ENCODE measurements around the gene SEPTIN7.
A peak's percentile ranks its signal among the peaks of the same experiment; 100 is the strongest.
"Not testable (repeated sequence)": the region's sequence is repeated elsewhere in the genome, so short reads cannot be mapped to it uniquely, and the experiment has no call there.

SEPTIN7 gene

DNA sequence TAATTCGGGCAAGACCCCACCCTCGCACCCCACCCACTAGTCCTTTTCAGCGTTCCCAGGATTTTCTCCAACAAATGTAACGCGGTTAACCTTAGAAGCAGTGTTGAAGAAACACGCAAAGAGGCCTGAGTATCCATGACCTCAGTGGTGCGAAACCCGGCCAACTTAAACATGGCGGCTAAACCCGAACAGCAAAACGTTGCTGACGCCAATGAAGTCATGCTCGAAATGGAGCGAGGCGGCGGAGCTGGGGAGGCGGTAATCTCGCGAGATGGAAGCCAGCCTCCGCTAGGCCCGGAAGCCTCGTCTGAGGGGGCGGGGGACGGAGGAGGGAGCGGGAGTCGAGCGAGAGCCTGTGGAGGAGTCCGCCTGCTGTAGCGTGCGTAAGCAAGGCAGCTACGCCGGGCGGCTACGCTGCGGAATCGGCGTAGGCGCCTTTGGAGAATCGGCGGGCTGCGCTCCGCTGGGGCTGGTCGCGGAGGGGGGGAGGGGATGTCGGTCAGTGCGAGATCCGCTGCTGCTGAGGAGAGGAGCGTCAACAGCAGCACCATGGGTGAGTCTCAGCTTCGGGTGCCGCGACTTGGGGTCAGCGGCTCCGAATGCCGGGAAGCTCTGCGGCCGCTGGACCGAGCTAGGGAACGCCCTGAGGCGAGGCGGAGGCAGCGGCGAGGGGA is at the start of gene SEPTIN7:
Gene SEPTIN7 (plus strand): TSS at position 340 of the 674 bp plus-strand sequence. CDS start 153 bp downstream, at position 493.
- DNase-seq, result peak; percentile 100

DNA sequence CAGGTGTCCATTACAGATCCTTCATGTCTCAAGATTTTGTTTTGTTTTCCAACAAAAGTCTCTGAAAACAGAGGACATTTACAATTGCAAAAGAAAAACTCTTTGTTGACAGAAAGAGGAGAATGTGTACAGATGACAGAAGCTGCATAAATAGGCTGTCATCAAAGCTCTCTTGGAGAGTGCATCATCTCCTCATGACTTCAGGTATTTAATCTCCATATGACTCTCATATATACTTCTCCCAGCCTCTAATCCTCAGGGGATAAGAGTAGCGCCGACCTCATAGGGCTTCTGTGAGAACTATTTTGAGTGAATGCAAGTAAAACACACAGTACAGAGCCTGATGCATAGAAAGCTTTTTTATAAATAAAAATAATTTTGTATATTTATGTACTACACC is 48.1 kb upstream of the SEPTIN7 start:
- no peak for DNase-seq

- DNase-seq, result peak; percentile 39
Observed at GRCh38 chr7:35753761-35754603, 46.9 kb upstream of the SEPTIN7 start.

DNA sequence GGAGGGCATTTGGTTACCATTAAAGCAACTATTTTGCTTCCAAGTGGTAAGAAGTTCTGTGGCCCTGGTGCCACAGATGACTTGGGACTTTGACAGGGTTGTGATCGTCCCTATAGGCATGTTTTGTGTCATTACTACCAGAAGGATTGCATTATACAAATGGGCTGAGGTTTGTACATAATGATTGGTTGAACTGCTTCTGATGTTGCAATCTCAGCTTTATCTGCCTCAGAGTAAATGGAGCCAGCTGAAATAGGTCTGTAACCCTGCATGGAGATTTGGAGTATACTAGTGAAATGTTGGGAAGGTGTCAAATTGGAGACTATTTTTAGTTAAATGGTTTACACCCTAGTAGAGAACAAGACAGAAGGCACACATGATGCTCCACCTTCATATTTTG is 46.1 kb upstream of the SEPTIN7 start:
- no peak for DNase-seq

- no peak for DNase-seq
Observed at GRCh38 chr7:35755711-35756110, 45.1 kb upstream of the SEPTIN7 start.

DNA sequence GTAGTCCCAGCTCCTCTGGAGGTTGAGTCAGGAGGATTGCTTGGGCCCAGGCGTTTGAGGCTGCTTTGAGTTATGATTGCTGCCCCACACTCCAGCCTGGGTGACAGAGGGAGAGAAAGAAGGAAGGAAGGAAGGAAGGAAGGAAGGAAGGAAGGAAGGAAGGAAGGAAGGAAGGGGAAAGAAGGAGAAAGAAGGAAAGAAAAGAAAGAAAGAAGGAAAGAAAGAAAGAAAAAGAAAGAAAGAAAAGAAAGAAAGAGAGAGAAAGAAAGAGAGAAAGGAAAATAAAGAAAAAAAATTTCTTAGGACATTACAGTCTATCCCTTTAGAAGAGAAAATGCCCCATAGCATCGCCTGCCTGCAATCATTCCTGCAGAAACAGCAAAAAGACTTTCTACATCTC is 44.4 kb upstream of the SEPTIN7 start:
- not testable (repeated sequence) for DNase-seq

DNA sequence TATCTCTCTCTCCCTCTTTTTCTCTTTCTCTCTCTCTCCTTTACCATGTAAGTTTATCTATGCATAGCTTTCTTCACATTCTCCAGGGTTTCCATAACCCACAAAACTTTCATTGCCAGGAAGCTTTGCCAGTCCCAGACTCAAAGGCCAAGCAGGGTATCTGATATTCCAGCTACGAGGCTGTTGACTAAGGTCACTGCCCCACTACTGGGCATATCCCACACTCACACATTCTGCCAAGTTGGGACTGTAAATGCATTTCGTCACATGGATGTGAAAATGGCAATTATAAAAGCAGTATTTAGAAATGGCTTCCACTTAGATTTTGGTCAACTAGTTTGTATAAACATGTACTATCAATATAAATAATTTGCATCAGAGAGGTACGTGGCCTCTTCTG is 43.3 kb upstream of the SEPTIN7 start:
- DNase-seq, result no peak

DNA sequence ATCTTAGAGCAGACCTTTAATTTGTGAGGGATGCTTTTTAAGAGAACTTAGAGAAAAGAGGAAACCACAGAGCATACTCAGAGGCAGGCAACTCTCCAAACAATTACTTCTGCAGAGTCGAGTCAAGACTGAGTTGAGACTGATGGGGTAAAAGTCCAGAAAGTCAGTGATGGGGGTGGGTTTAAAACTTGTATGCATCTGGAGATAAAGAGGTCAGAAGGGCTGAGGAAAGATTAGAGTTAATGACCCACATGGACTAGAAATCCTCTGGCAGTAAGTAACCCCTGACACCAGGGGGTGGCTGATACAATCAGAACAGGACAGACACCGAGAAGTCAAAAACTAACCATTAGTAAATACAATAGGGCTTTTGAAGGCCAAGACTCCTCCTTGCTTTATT is 42.4 kb upstream of the SEPTIN7 start:
- DNase-seq, result no peak

DNA sequence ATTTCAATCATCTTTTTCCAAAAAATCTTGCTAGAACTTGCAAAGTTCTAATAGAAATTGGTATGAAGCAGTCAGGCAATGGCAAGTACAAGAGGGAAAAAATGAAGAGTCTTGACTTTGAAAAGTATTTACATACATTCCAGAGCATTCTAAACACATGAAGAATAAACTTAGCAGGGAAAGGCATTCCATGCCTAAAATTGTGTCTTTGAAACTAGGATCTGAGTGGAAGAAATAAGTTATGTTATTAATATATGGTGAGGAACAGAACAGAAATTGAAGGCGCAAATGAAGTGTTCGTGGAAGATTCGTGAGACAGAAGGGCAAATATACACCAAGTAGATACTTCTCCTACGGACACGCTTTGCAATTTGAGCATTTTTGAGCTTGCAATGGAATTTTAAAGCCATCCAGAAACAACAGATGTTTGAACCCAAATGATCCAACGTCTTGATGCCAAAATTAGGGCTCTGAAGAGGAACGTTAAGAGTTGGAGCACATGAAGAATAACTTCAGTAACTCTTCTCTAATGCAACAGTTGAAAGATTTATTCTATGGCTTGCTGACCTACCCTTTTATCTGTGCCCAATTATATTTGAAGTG is 40.6 kb upstream of the SEPTIN7 start:
- DNase-seq, result no peak

GRCh38 chr7:35761871-35762677 is 38.8 kb upstream of the SEPTIN7 start:
- DNase-seq, result no peak

GRCh38 chr7:35762781-35763180 is 38.1 kb upstream of the SEPTIN7 start:
- no peak for DNase-seq

DNA sequence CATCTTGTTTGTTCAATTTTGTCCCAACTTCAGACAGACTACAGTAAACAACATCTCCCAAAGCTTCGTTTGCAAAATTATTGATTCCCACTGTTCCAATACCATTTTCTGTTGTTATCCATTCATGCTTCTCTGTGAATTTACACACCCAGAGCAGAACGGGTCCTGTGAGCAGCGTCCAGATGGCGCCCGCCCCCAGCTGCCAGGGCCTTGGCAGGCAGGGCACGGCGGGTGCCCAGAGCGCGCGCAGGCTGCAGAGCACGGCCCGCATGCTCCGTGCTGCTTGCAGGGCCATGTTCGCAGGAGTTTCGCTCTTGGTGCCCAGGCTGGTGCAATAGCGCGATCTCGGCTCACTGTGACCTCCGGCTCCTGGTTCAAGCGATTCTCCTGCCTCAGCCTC is 32.5 kb upstream of the SEPTIN7 start:
- DNase-seq, result no peak

DNA sequence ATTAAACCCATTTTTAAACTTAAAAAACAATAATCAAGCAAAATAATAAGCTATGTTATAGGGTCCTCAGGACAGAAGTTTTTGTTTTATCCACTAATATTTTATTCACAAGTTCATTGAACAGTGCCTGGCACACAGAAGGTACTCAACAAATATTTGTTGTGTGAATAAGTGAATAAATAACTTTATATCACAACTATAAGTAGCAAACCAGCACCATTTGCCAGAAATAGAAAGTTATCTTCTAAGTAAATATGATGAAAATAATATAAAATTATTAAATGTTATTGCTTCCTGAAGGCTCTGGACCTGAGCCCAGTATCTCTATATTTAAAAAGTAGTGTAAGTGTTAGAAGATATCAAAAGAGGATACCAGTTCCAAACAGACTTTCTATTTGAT is 29.1 kb upstream of the SEPTIN7 start:
- DNase-seq, result no peak

DNA sequence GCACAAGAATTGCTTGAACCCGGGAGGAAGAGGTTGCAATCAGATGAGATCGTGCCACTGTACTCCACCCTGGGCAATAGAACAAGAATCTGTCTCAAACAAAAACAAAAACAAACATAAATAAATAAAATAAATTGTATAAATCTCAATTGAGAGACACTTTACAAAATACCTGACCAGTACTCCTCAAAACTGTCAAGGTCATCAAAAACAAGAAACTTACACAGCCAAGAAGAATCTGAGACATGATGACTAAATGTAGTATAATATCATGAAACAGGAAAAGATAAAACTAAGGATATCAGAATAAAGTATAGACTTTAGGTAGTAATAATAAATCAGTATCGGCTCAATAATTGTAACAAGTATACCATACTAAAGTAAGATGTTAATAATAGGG is 26.9 kb upstream of the SEPTIN7 start:
- DNase-seq, result no peak

DNA sequence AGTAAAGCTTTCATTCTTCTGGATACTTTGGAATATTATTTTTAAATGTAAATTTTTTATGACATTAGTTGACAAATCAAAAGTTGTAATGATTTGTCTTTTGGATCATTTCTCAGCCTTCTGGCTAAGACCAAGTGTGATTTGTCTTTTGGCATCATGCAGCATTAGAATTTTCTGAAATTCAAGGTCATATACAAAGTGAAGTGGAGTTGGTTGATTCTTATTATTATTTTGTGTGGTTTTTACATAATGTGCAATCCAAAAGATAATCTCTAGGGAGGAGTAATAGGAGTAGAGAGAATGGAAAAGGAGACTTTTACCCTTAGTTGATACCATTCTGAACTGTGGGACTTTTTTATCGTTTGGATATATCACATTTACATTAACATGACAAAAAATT is 24.2 kb upstream of the SEPTIN7 start:
- no peak for DNase-seq

GRCh38 chr7:35777121-35777520 is 23.7 kb upstream of the SEPTIN7 start:
- no peak for DNase-seq

DNA sequence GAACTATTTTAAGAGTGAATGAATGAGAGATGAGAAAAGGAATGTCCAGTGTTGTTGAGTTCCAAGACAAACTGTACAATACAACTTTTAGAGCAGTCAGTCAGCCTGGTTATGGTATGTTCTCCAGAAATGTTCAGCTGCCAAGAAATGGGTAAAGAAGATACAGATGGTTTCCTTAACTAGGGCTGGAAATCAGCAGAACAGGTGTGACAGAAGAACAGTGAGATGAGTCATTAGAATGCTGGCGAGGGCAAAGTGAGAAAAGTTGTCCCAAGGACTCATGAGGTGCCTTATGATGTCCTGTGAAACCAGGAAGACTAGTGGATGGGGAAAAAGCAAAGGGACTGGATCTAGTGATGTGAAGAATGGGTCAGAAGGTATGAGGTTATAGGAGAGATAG is 20.8 kb upstream of the SEPTIN7 start:
- no peak for DNase-seq

GRCh38 chr7:35781200-35781701 is 19.6 kb upstream of the SEPTIN7 start:
- DNase-seq, result no peak

DNA sequence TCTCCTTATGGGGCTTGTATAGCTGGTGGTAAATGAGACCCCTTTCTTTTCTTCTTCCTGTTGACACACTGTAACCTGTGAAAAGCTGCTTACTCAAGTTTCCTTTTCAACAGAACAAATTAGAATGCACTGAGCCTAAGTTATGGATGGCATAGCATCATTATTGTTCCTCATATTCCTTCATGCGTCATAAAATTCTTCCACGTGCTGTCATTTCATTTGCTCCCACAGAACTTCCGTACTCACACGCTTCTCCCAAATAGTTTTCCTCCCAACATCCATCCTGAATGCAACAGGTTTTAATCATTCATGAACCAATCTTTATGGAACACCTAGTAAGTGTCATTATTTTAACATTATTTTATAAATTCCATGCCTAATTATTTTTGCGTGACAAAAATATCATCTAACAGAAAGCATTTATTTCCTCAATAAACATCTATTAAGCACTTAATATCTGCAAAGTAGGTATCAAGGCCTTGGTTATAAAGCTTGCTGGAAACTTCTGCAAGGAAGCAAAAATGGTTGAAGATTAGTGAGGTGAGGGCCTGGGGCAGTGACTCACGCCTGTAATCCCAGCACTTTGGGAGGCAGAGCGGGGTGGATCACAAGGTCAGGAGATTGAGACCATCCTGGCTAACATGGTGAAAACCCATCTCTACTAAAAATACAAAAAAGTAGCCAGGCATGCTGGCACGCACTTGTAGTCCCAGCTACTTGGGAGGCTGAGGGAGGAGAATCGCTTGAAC is 18.9 kb upstream of the SEPTIN7 start:
- no peak for DNase-seq

DNA sequence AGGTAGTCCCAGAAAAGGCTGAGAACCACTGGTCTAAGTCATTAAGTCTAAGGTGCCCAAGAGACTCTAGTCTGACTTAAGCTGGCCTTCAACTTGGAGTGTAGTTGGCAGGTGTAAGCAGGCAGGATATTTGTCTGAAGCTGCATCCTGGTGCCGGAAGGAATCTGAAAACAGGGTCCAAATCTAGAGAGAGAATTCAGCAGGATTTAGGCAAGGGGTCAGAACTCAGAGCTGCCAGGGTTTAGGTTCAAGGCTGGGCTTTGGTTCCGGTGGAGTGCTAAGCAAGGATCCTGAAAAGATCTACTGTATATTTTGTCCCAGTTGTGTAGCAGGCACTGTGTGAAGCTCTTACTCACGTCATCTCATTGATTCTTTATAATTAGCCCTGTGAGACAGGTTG is 16.5 kb upstream of the SEPTIN7 start:
- DNase-seq, result no peak

- DNase-seq, result no peak
Observed at GRCh38 chr7:35785250-35785649, 15.6 kb upstream of the SEPTIN7 start.

GRCh38 chr7:35787925-35788324 is 12.9 kb upstream of the SEPTIN7 start:
- DNase-seq, result no peak
